HG02938 (cell line): Measurements from ENCODE around the gene ROR2.

ENCODE experiments used
- ATAC-seq: cut with Tn5 transposase; IDR thresholded peaks from one replicate; pipeline ENCODE4 v1.9.1; 2021; ENCODE audit warnings: mild to moderate bottlenecking, moderate library complexity; ENCODE audit not compliant: unreplicated experiment

The ROR2 gene

GRCh38 chr9:91757782-91758181 lies 192.2 kb downstream of the ROR2 start:
- ATAC-seq: no peak

DNA sequence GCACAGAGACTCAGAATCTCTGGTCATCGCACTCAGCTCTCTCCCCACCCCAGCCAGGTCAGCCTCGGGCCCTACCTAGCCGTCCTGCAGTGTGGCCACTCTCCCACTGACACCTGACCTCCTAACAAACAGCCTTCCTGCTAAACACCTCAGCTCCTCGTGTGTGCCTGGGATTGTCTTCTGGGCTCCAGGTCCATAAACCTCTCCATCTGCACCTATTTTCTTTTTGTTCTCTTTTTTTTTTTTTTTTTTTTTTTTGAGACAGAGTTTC lies 193.6 kb downstream of the ROR2 start:
- ATAC-seq: no peak

DNA sequence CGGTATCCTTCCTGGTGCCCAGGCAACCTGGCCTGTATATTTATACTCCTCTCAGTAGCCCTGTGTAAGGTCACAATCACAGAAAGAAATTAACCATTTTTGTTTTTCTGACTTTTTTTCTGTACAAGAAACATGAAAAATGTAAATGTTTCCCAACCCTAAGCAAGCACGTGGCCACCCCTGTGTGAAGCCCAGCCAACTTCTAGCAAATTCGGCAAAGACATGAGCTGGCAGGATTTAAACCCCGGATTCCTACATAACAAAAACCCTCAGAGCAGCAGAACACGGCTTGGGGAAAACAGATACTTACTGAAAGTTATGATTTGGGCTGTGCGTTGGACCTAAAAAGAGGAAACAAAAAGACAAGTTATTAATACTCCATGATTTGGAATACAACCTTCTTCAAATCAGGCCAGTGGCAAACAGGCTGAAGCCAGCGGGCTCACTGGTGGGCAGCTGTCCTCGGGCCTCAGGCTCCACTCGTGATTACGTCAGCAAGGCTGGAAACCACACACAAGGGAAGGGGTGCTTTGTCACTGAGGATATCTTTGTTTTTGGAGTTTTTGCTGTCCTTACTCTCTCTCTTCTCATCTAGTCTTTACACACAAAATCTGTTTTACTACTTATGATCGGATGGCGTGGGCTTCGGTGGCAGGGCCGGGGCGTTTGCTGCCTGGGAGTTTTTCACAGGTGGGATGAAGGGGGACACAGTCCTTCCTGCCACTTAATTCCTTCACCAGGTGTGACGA lies 194.1 kb downstream of the ROR2 start:
- no peak for ATAC-seq

DNA sequence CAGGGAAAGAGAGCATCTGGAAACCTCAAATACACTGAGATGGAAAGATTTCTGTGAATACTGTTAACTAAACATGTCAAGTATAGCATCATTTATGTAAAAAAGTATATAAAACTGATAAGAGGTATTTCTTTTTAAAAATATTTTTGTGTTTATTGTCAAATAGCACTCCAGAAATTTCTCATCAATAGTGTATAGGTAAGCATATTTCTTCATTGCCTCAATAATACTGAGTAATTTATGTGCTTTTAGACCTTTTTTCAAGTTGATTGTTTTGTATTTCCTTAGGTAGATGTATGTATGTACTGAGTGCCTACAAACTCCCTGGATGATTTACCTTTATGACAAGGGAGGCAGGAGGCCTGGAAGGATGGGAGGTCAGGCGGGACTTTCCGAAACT lies 196.3 kb downstream of the ROR2 start:
- no peak for ATAC-seq

DNA sequence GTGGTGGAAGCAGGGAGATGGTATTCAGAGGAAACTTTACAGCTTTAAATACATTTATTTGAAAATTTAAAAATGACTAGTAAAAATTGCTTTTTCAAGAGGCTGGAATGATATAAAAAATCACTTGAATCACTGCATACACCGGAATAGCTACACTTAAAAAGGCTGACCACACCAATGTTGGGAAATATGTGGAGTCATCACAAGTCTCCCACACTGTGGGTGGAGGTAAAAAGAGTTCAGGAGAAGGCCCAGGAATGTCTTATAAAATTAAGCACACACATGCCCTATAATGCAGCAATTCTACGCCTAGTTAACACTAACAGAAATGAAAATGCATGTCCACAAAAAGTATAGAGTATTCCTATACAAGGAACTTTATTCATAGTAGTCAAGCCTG lies 198.1 kb downstream of the ROR2 start:
- no peak for ATAC-seq

DNA sequence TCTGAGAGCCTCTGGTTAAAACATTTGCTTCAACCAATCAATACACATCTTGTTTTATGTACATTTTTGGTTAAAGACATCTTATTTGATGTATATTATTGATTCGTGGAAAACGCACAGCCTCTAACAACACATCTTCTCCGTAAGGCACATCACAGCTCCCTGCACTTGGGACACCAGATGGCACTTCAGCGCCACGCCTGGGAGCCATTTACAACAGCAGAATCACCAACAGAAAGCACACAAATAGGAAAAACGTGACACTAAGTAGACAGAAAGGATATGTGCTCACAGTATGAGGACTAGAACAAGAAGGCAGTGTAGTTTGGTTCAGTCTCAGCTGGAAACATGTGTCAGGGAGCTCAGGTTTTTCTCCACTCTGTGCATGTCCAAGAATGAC lies 199.7 kb downstream of the ROR2 start:
- no peak for ATAC-seq

DNA sequence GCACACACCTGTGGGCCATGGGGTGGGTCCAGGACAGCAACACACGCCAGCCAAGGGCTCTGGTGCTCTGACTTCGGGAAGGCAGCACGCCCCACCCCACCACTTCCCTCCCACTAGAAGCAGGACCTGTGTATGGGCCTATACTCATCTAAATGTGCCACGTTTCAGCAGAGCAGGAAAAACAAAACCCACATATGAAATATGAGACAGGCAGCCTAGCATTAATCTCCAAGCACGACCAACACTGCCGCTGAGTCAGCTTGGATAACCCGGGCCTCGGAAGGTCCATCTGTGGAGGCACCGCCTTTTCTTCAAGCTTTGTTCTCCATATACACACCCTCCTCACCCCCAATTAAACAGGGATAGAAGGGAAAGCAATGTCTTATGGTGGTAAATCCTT lies 203.1 kb downstream of the ROR2 start:
- no peak for ATAC-seq

DNA sequence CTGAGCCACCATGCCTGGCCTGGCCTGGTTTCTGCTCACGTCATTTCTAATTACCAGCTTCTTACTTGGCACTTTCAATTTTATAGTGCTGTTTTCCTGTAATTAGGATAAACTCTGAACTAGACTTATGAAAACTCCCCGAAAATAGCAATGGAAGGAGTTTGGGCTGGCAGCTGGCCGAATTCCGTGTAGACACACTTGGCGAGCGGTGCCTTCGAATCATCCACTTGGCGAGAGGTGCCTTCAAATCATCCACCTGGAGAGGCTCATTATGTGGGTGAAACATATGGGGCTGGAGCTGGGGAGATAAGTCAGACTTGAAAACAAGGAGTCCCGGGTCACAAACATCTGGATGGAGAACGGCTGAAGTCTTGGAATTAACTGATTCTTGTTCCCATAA lies 203.7 kb downstream of the ROR2 start:
- ATAC-seq: no peak

- no peak for ATAC-seq
Observed at GRCh38 chr9:91744114-91744513, 205.9 kb downstream of the ROR2 start.

DNA sequence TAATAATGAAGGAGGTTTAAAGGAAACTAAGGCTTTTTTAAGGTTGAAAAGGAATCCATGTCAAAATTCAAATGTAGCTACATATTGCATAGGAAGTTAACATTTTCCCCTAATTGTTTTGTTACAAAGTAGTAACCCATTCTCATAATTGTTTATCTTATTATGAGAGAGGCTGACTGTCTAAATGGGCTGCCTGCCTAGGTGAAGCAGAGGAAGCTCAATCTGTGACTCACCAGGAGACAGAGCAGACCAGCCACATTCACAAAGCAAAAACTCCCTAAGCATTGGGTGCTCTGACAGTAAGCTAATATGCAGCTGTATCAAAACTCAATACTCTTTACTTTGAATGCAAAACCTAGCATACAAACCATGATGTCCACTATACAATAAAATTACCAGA lies 208.5 kb downstream of the ROR2 start:
- ATAC-seq: no peak

GRCh38 chr9:91740701-91741100 lies 209.3 kb downstream of the ROR2 start:
- ATAC-seq: no peak

- no peak for ATAC-seq
Observed at GRCh38 chr9:91736898-91737601, 213.0 kb downstream of the ROR2 start.

DNA sequence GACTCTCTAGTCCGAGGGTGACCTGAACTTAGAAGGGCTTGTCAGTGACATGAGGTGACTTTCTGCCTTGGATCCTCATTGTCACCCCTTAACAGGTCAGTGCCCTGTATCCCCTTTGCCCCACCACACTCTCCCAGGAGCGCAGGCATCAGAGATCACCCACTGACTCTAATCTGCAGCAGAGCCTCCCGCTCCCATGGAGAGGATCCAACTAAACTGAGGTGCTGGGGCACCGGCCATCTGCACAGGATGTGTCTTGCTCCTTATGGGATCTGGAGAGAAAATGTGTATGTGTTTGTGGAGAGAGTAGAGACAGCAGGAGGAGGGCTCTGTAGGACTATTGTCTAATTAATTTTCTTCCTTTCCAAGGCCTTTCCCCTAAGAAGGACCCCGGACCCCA lies 213.7 kb downstream of the ROR2 start:
- ATAC-seq: no peak

DNA sequence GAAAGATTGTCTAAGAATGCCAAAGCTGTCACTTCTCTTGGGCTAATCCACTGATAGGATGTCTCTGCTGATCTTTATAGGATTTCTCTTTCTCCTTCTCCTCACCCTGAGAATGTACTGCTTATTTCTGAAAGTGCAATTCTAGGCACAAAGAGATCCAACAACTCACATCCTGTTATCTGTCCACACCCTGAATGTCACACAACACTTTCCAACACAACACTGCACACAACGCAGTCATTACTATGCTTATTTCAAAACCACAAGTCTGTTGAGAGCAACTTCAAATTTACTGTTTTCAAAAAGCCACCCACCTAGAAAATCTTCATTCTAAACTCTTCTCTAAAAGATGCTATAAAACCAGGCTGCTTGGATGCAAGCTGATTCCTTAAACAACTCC lies 215.0 kb downstream of the ROR2 start:
- no peak for ATAC-seq

GRCh38 chr9:91734371-91734981 lies 215.6 kb downstream of the ROR2 start:
- ATAC-seq: no peak

DNA sequence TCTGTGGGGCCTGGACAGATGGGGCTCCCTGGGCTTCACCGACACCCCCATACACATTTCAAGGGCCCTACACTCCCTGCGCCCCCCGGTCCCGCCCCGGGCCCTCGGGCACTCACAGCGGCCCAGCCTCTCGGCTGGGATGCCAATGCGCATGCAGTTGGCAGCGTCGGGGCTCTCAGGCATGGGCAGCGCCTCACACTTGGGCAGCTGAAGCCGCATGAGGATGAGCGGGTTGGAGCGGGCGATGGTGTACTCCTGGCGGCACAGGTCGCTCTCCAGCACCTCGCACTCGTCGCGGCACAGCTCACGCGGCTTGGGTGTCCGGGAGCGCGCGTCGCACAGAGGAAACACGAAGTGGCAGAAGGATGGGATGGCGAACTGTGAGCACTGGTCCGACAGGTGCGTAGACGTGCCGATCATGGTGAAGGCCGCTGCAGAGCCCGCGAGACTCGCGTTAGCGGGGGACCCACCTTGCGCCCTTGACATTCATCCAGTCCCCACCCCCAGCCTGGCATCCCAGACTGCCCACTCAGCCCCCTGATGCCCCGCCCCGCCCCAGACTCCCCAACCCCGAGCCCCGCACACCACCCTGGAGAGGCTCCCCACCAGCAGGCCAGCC lies 216.9 kb downstream of the ROR2 start:
- ATAC-seq: no peak

DNA sequence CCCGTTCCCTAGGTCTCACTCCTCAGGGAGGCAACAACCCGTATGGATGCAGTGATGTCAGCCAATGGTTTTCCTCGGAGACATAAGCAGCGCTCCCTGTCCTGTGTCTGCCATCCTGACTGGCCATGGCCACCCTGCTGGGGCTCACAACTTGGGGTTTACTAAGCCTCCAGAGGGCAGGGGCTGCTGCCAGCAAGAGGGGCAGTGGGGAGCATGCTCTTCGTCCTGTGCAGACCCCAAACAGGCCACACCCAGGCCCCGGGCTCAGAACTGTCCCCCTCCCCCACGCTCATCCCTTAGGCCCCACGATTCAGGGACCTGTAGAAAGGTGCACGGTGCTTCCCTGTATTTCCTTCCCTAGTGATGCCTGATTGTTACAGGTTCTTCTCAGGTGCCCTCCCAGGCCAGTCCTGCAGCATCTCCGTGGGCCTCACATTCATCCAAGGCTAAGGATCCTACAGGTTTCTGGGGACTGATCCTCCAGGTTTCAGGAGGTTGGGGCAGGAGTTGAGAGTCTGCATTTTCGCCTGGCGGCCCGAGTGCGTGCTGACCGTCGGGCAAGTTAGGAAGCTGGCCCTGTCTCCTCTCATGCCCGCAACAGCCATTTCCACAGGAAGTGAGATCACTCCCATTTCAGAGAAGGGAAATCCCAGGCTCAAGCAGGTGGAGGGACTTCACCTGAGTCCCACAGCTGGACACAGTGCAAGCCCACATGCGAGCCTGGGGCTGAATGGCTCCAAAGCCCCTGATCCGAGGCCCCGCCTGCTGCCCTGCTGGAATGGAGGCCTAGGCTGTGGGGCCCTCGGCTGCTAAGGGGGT lies 217.6 kb downstream of the ROR2 start:
- no peak for ATAC-seq

GRCh38 chr9:91730806-91731205 lies 219.2 kb downstream of the ROR2 start:
- no peak for ATAC-seq

GRCh38 chr9:91729558-91729842 lies 220.5 kb downstream of the ROR2 start:
- no peak for ATAC-seq

GRCh38 chr9:91727972-91728371 lies 222.1 kb downstream of the ROR2 start:
- ATAC-seq: no peak

DNA sequence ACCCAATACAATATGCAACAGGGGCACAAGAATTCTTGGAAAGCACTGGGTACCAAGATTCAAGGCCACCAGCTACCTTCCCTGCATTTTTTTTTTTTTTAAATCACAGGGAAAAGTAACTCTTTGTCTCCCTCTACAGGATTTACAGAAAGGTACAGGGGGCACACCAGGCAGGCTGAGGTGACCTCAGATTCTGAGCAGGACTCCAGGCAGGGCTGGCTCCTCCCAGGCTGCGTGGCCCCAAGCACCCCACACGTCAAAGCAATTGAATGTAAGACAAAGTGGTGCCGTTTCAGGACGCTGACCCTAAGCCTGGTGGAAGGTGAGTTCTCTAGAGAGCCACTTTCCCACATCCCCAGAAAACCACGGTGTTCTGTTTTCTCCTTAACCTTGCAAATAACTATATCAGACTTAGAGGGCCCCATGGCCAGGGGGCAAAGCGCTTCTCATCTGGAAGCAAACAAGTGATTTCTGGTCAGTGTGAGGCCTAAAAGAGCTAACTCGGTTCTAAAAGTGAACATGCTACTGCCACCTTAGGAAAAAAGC lies 222.6 kb downstream of the ROR2 start:
- peak; percentile 59 for ATAC-seq
